ENCODE results near the gene CPT1B.

The CPT1B gene

GRCh38 chr22:50575426-50575941, 2.7 kb downstream of the CPT1B start:
- no peak for FAIRE-seq
- TF ChIP-seq POLR2A (IDR thresholded peaks at IDR 0.05; ENCODE audit: low read depth, low read length), result no peak
- no peak for TF ChIP-seq PAX5 (IDR thresholded peaks at IDR 0.05; ENCODE audit: insufficient read depth, low read length, severe bottlenecking)
- no peak for TF ChIP-seq POU2F2 (IDR thresholded peaks at IDR 0.05; ENCODE audit: low read depth, low read length)
- TF ChIP-seq SPI1 (IDR thresholded peaks at IDR 0.05; ENCODE audit: low read depth, low read length), result no peak
- TF ChIP-seq POLR2AphosphoS5 (IDR thresholded peaks at IDR 0.05; ENCODE audit: low read depth, low read length), result no peak
- no peak for DNase-seq (ENCODE audit: insufficient read length, low spot score)

- TF ChIP-seq POU2F2 (IDR thresholded peaks at IDR 0.05; ENCODE audit: low read depth, low read length), result no peak
- no peak for TF ChIP-seq POLR2A (IDR thresholded peaks at IDR 0.05; ENCODE audit: low read depth, low read length)
- no peak for TF ChIP-seq SPI1 (IDR thresholded peaks at IDR 0.05; ENCODE audit: low read depth, low read length)
- TF ChIP-seq TAF1 (IDR thresholded peaks at IDR 0.05; ENCODE audit: low read depth, low read length), result no peak
- DNase-seq (ENCODE audit: insufficient read length, low spot score) (no peak), FAIRE-seq (no peak)
Observed at GRCh38 chr22:50574383-50574755, 3.9 kb downstream of the CPT1B start.

GRCh38 chr22:50573491-50574382, 4.5 kb downstream of the CPT1B start:
- DNase-seq (ENCODE audit: insufficient read length, low spot score) (no peak), FAIRE-seq (no peak)
- TF ChIP-seq SPI1 (IDR thresholded peaks at IDR 0.05; ENCODE audit: low read depth, low read length), result no peak
- TF ChIP-seq POU2F2 (IDR thresholded peaks at IDR 0.05; ENCODE audit: low read depth, low read length), result no peak
- TF ChIP-seq POLR2A (IDR thresholded peaks at IDR 0.05; ENCODE audit: low read depth, low read length), result no peak
- no peak for TF ChIP-seq TAF1 (IDR thresholded peaks at IDR 0.05; ENCODE audit: low read depth, low read length)
- no peak for TF ChIP-seq POLR2AphosphoS5 (IDR thresholded peaks at IDR 0.05; ENCODE audit: low read depth, low read length)
- no peak for TF ChIP-seq PAX5 (IDR thresholded peaks at IDR 0.05; ENCODE audit: insufficient read depth, low read length, severe bottlenecking)

GRCh38 chr22:50572965-50573364, 5.3 kb downstream of the CPT1B start:
- DNase-seq (ENCODE audit: insufficient read length, low spot score) (no peak), FAIRE-seq (no peak)

GRCh38 chr22:50571264-50572175, 6.7 kb downstream of the CPT1B start:
- no peak for TF ChIP-seq TAF1 (IDR thresholded peaks at IDR 0.05; ENCODE audit: low read depth, low read length)
- TF ChIP-seq POLR2AphosphoS5 (IDR thresholded peaks at IDR 0.05; ENCODE audit: low read depth, low read length), result no peak
- no peak for TF ChIP-seq POLR2A (IDR thresholded peaks at IDR 0.05; ENCODE audit: low read depth, low read length)
- TF ChIP-seq PAX5 (IDR thresholded peaks at IDR 0.05; ENCODE audit: insufficient read depth, low read length, severe bottlenecking), result no peak
- TF ChIP-seq SPI1 (IDR thresholded peaks at IDR 0.05; ENCODE audit: low read depth, low read length), result no peak
- TF ChIP-seq POU2F2 (IDR thresholded peaks at IDR 0.05; ENCODE audit: low read depth, low read length), result no peak
- FAIRE-seq, result no peak
- DNase-seq (ENCODE audit: insufficient read length, low spot score), result no peak

More at GRCh38 chr22:50572965-50573364, 5.3 kb downstream of the CPT1B start:
- TF ChIP-seq SPI1 (IDR thresholded peaks at IDR 0.05; ENCODE audit: low read depth, low read length), result no peak
- no peak for TF ChIP-seq POLR2A (IDR thresholded peaks at IDR 0.05; ENCODE audit: low read depth, low read length)
- no peak for TF ChIP-seq POU2F2 (IDR thresholded peaks at IDR 0.05; ENCODE audit: low read depth, low read length)
- no peak for TF ChIP-seq POLR2AphosphoS5 (IDR thresholded peaks at IDR 0.05; ENCODE audit: low read depth, low read length)
- no peak for TF ChIP-seq PAX5 (IDR thresholded peaks at IDR 0.05; ENCODE audit: insufficient read depth, low read length, severe bottlenecking)
- TF ChIP-seq TAF1 (IDR thresholded peaks at IDR 0.05; ENCODE audit: low read depth, low read length), result no peak

GRCh38 chr22:50570861-50571260, 7.4 kb downstream of the CPT1B start:
- TF ChIP-seq TAF1 (IDR thresholded peaks at IDR 0.05; ENCODE audit: low read depth, low read length), result no peak
- no peak for TF ChIP-seq POLR2A (IDR thresholded peaks at IDR 0.05; ENCODE audit: low read depth, low read length)
- no peak for TF ChIP-seq POLR2AphosphoS5 (IDR thresholded peaks at IDR 0.05; ENCODE audit: low read depth, low read length)
- no peak for TF ChIP-seq SPI1 (IDR thresholded peaks at IDR 0.05; ENCODE audit: low read depth, low read length)
- FAIRE-seq, result no peak
- no peak for DNase-seq (ENCODE audit: insufficient read length, low spot score)

- FAIRE-seq, result no peak
- no peak for DNase-seq (ENCODE audit: insufficient read length, low spot score)
- TF ChIP-seq TAF1 (IDR thresholded peaks at IDR 0.05; ENCODE audit: low read depth, low read length) (no peak), POLR2AphosphoS5 (IDR thresholded peaks at IDR 0.05; ENCODE audit: low read depth, low read length) (no peak), POU2F2 (IDR thresholded peaks at IDR 0.05; ENCODE audit: low read depth, low read length) (no peak), PAX5 (IDR thresholded peaks at IDR 0.05; ENCODE audit: insufficient read depth, low read length, severe bottlenecking) (no peak), POLR2A (IDR thresholded peaks at IDR 0.05; ENCODE audit: low read depth, low read length) (no peak), SPI1 (IDR thresholded peaks at IDR 0.05; ENCODE audit: low read depth, low read length) (no peak)
Observed at GRCh38 chr22:50569896-50570535, 8.2 kb downstream of the CPT1B start.

GRCh38 chr22:50569041-50569459, 9.2 kb downstream of the CPT1B start:
- no peak for DNase-seq (ENCODE audit: insufficient read length, low spot score)
- FAIRE-seq, result no peak
- TF ChIP-seq POLR2AphosphoS5 (IDR thresholded peaks at IDR 0.05; ENCODE audit: low read depth, low read length) (no peak), PAX5 (IDR thresholded peaks at IDR 0.05; ENCODE audit: insufficient read depth, low read length, severe bottlenecking) (no peak), POLR2A (IDR thresholded peaks at IDR 0.05; ENCODE audit: low read depth, low read length) (no peak), POU2F2 (IDR thresholded peaks at IDR 0.05; ENCODE audit: low read depth, low read length) (no peak)

- no peak for FAIRE-seq
Observed at GRCh38 chr22:50568626-50569025, 9.6 kb downstream of the CPT1B start.

More at GRCh38 chr22:50568626-50569025, 9.6 kb downstream of the CPT1B start:
- no peak for DNase-seq (ENCODE audit: insufficient read length, low spot score)
- TF ChIP-seq POLR2A (IDR thresholded peaks at IDR 0.05; ENCODE audit: low read depth, low read length) (no peak), TAF1 (IDR thresholded peaks at IDR 0.05; ENCODE audit: low read depth, low read length) (no peak), POLR2AphosphoS5 (IDR thresholded peaks at IDR 0.05; ENCODE audit: low read depth, low read length) (no peak), POU2F2 (IDR thresholded peaks at IDR 0.05; ENCODE audit: low read depth, low read length) (no peak), SPI1 (IDR thresholded peaks at IDR 0.05; ENCODE audit: low read depth, low read length) (no peak), PAX5 (IDR thresholded peaks at IDR 0.05; ENCODE audit: insufficient read depth, low read length, severe bottlenecking) (no peak)
